H9 (cell line): Measurements from ENCODE around the gene CPNE7. TPM values are rescaled to one million over a fixed set of nuclear protein-coding genes. Genes with fewer than 3 reads are reported as not detected.

Experiments used
- DNase-seq: peaks from one replicate; pipeline ENCODE4 v3.0.0-alpha.2; 2017
- H2AFZ ChIP-seq: one replicate; pipeline ENCODE4 v1.6.1; 2013; ENCODE audit warnings: mild to moderate bottlenecking, low read length, control low read depth, moderate library complexity
- H2AK5ac ChIP-seq: 2 replicates; pipeline ENCODE4 v1.6.1; 2013; ENCODE audit warnings: low read length, control low read depth, mixed read lengths; ENCODE audit not compliant: insufficient read length
- H2BK120ac ChIP-seq: one replicate; pipeline ENCODE4 v1.6.1; 2013; ENCODE audit warnings: low read depth, mild to moderate bottlenecking, low read length, control low read depth, inconsistent platforms; ENCODE audit not compliant: poor library complexity, severe bottlenecking
- H2BK12ac ChIP-seq: 2 replicates; pipeline ENCODE4 v1.6.1; 2013; ENCODE audit warnings: low read length, control low read depth, mixed read lengths, low read depth; ENCODE audit not compliant: insufficient read length
- H2BK15ac ChIP-seq: 2 replicates; pipeline ENCODE4 v1.6.1; 2013; ENCODE audit warnings: low read depth, low read length, control low read depth
- H2BK20ac ChIP-seq: one replicate; pipeline ENCODE4 v1.6.1; 2013; ENCODE audit warnings: low read depth, mild to moderate bottlenecking, low read length, control low read depth, inconsistent platforms; ENCODE audit not compliant: poor library complexity, severe bottlenecking
- H2BK5ac ChIP-seq: 2 replicates; pipeline ENCODE4 v1.6.1; 2013; ENCODE audit warnings: low read length, control low read depth, mixed read lengths; ENCODE audit not compliant: insufficient read length
- H3K14ac ChIP-seq: 2 replicates; pipeline ENCODE4 v1.6.1; 2013; ENCODE audit warnings: low read length, control low read depth; ENCODE audit not compliant: insufficient read depth
- H3K18ac ChIP-seq: 2 replicates; pipeline ENCODE4 v1.6.1; 2013; ENCODE audit warnings: low read depth, mild to moderate bottlenecking, mixed read lengths, low read length, control low read depth; ENCODE audit not compliant: insufficient read length
- H3K23ac ChIP-seq: 2 replicates; pipeline ENCODE4 v1.6.1; 2013; ENCODE audit warnings: low read length, control low read depth, mixed read lengths, low read depth; ENCODE audit not compliant: insufficient read length
- H3K23me2 ChIP-seq: 2 replicates; pipeline ENCODE4 v1.6.1; 2013; ENCODE audit warnings: low read depth, mild to moderate bottlenecking, mixed read lengths, low read length, control low read depth; ENCODE audit not compliant: insufficient read length, poor library complexity, severe bottlenecking
- H3K27ac ChIP-seq: 2 replicates; pipeline ENCODE4 v1.5.1; 2013; ENCODE audit warnings: low read length, control low read depth, mixed read lengths, low read depth; ENCODE audit not compliant: insufficient read length
- H3K27me3 ChIP-seq: 2 replicates; pipeline ENCODE4 v1.6.1; 2013; ENCODE audit warnings: low read length, control low read depth, inconsistent platforms; ENCODE audit not compliant: insufficient read depth
- H3K4ac ChIP-seq: 2 replicates; pipeline ENCODE4 v1.6.1; 2013; ENCODE audit warnings: low read depth, mild to moderate bottlenecking, control low read depth, inconsistent platforms, low read length, moderate library complexity
- H3K4me1 ChIP-seq: 2 replicates; pipeline ENCODE4 v1.6.1; 2013; ENCODE audit warnings: low read length, control low read depth, inconsistent platforms; ENCODE audit not compliant: insufficient read depth
- H3K4me2 ChIP-seq: 2 replicates; pipeline ENCODE4 v1.6.1; 2013; ENCODE audit warnings: low read length, control low read depth, mixed read lengths; ENCODE audit not compliant: insufficient read length, insufficient read depth
- H3K56ac ChIP-seq: 2 replicates; pipeline ENCODE4 v1.6.1; 2013; ENCODE audit warnings: low read depth, mild to moderate bottlenecking, mixed read lengths, low read length, control low read depth; ENCODE audit not compliant: insufficient read length
- H3K79me1 ChIP-seq: 2 replicates; pipeline ENCODE4 v1.6.1; 2013; ENCODE audit warnings: low read depth, mild to moderate bottlenecking, moderate library complexity, low read length, control low read depth, inconsistent platforms; ENCODE audit not compliant: insufficient read depth, poor library complexity, severe bottlenecking
- H3K79me2 ChIP-seq: 2 replicates; pipeline ENCODE4 v1.6.1; 2013; ENCODE audit warnings: low read length, control low read depth, inconsistent platforms; ENCODE audit not compliant: insufficient read depth
- H3K9ac ChIP-seq: 2 replicates; pipeline ENCODE4 v1.6.1; 2013; ENCODE audit warnings: low read length, control low read depth, mixed read lengths; ENCODE audit not compliant: insufficient read length; ENCODE audit errors: extremely low read depth
- H3K9me3 ChIP-seq: one replicate; pipeline ENCODE4 v1.6.1; 2013; ENCODE audit warnings: low read depth, low read length, inconsistent platforms; ENCODE audit not compliant: control insufficient read depth
- H3T11ph ChIP-seq: one replicate; pipeline ENCODE4 v1.6.1; 2013; ENCODE audit warnings: mild to moderate bottlenecking, low read length, control low read depth, inconsistent platforms
- H4K20me1 ChIP-seq: one replicate; pipeline ENCODE4 v1.6.1; 2013; ENCODE audit not compliant: control insufficient read depth, insufficient read length, insufficient read depth
- H4K5ac ChIP-seq: 2 replicates; pipeline ENCODE4 v1.6.1; 2013; ENCODE audit warnings: low read depth, mild to moderate bottlenecking, mixed read lengths, low read length, control low read depth; ENCODE audit not compliant: insufficient read length
- H4K8ac ChIP-seq: replicated peaks from 2 replicates; pipeline ENCODE4 v1.6.1; 2013; ENCODE audit warnings: low read length, control low read depth, mixed read lengths, low read depth; ENCODE audit not compliant: insufficient read length
- H4K91ac ChIP-seq: 2 replicates; pipeline ENCODE4 v1.6.1; 2013; ENCODE audit warnings: low read depth, mild to moderate bottlenecking, moderate library complexity, mixed read lengths, low read length, control low read depth; ENCODE audit not compliant: insufficient read length
- H3K27ac Mint-ChIP-seq, 3 experiments: 2 replicates in 2 of 3; 3 replicates in 1 of 3; pipeline ENCODE4 v1.8.0; 2020 to 2021; ENCODE audit warnings: mixed read lengths in 3 of 3, mild to moderate bottlenecking in 1 of 3, moderate library complexity in 1 of 3
- H3K27me3 Mint-ChIP-seq: 2 replicates; pipeline ENCODE4 v1.8.0; 2021; ENCODE audit warnings: low read depth, mild to moderate bottlenecking, moderate library complexity, mixed read lengths
- H3K36me3 Mint-ChIP-seq, 3 experiments: 2 replicates in 2 of 3; 3 replicates in 1 of 3; pipeline ENCODE4 v1.8.0; 2020 to 2021; ENCODE audit warnings: low read depth in 3 of 3, mixed read lengths in 3 of 3; ENCODE audit not compliant: insufficient read depth in 1 of 3
- H3K4me1 Mint-ChIP-seq, 2 experiments: 2 replicates each; pipeline ENCODE4 v1.8.0; 2020; ENCODE audit warnings: mixed read lengths in 2 of 2
- H3K4me3 Mint-ChIP-seq, 2 experiments: 2 replicates in 1 of 2; 3 replicates in 1 of 2; pipeline ENCODE4 v1.8.0; 2020 to 2021; ENCODE audit warnings: mild to moderate bottlenecking in 2 of 2, mixed read lengths in 2 of 2, moderate library complexity in 1 of 2
- H3K9me3 Mint-ChIP-seq, 2 experiments: 2 replicates in 1 of 2; 3 replicates in 1 of 2; pipeline ENCODE4 v1.8.0; 2020; ENCODE audit warnings: mild to moderate bottlenecking in 2 of 2, mixed read lengths in 2 of 2, moderate library complexity in 1 of 2
- CTCF ChIP-seq: fragments of 200-600 bp; sonication (generic); conservative IDR thresholded peaks from 3 replicates; pipeline ENCODE4 v1.8.0; 2021; ENCODE audit warnings: antibody characterized with exemption, mild to moderate bottlenecking
- WGBS: extraction: QIAGEN DNeasy Blood & Tissue Kit; methylation state at CpG from one replicate; pipeline ENCODE4 v1.1.7; 2013; ENCODE audit warnings: missing lambda C conversion rate, low lambda C conversion rate, mixed read lengths; ENCODE audit not compliant: insufficient read length; ENCODE audit errors: extremely low coverage; 5-methylcytosine and 5-hydroxymethylcytosine counted together
- total RNA-seq: library from RNA; stranded (reverse); gene quantifications from 2 replicates; pipeline ENCODE4 v1.2.1, GENCODE V29; 2021

The CPNE7 gene
- total RNA-seq, 1 experiment from 2014 or later: 23.4 TPM

DNA sequence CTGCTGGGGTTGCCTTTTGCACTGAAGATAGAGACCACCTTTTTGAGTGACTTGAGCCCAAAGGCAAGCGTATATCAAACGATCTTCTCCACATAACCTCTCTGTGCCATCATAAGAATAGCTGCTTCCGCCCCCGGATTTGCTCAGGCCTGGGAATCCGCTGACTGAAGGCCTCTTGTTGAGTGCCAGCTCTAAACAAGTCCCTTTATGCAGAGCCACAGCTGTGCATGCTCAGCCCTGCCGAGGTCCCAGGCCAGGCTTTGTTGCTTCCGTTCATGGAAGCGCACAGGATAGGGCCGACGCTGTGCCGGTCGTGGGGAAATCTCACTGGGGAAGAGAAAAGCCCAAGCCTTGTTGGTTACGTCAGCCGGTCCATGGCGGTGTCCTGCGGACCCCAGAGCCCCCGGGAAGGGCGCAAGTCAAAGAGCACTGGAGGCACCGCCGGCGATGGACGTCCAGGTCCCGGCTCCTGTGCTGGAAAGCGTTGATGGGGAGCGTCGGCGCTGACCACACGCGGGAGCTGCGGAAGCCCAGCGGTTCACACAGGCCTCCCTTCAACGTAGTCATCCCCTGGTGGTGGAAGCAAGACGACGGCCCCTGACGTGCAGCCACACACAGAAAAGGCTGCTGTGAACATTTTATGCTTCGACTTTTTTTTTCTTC is 38.5 kb upstream of the CPNE7 start:
- whole genome bisulfite sequencing: no CpG with 5 or more reads among the region's 36 CpGs
- H2BK12ac ChIP-seq: no peak overlapping the region
- no peaks in the 10 kb centered on the region for H3K27me3 ChIP-seq
- Mint-ChIP-seq H3K4me3 (no peak overlapping the region), H3K27ac (no peak overlapping the region), H3K36me3 (peaks cover 30 to 67% (median 61%) of the 10 kb centered on the region in 3 experiments), H3K4me1 (no peaks in the 10 kb centered on the region), H3K9me3 (no peaks in the 10 kb centered on the region), H3K27me3 (no peaks in the 10 kb centered on the region)
- H3K79me1 ChIP-seq: no peaks in the 10 kb centered on the region
- no peak overlapping the region for H2AFZ ChIP-seq
- H3K23ac ChIP-seq: no peak overlapping the region
- H3K4me1 ChIP-seq: no peaks in the 10 kb centered on the region
- H2BK15ac ChIP-seq: no peak overlapping the region
- H4K8ac ChIP-seq: no peak overlapping the region
- H4K20me1 ChIP-seq: no peaks in the 10 kb centered on the region
- H2BK5ac ChIP-seq: no peak overlapping the region
- H3K23me2 ChIP-seq: no peaks in the 10 kb centered on the region
- no peak overlapping the region for H4K5ac ChIP-seq
- no peak overlapping the region for H4K91ac ChIP-seq
- H3K27ac ChIP-seq: no peak overlapping the region
- no peak overlapping the region for H3K4ac ChIP-seq
- H3T11ph ChIP-seq: no peak overlapping the region
- H3K56ac ChIP-seq: no peak overlapping the region
- no peak overlapping the region for H3K14ac ChIP-seq
- H3K9ac ChIP-seq: no peak overlapping the region
- no peak overlapping the region for H2BK120ac ChIP-seq
- H3K9me3 ChIP-seq: no peaks in the 10 kb centered on the region
- H3K4me2 ChIP-seq: no peak overlapping the region
- TF ChIP-seq CTCF: no peak
- no peak overlapping the region for H3K18ac ChIP-seq
- H3K79me2 ChIP-seq: no peaks in the 10 kb centered on the region
- H2AK5ac ChIP-seq: no peak overlapping the region
- no peak for DNase-seq
- H2BK20ac ChIP-seq: no peak overlapping the region
